Panc1 (cell line): ENCODE measurements around the gene WDR73. TPM values are rescaled to one million over a fixed set of nuclear protein-coding genes. Genes with fewer than 3 reads are reported as not detected.
A peak's percentile ranks its signal among the peaks of the same experiment; 100 is the strongest.

Experiments used
- ATAC-seq: fragments of 200-7000 bp; cut with Tn5 transposase; 2 replicates; pipeline ENCODE4 v1.9.1; 2020; ENCODE audit warnings: mild to moderate bottlenecking, moderate library complexity
- BruUV-seq: library from RNA; stranded (reverse); fragments of 400-500 nt; replicated peaks from 2 replicates; lab custom pipeline; 2021; lab: Mats Ljungman, UMichigan
- CTCF ChIA-PET: fragments of 300-600 bp; sonication (Branson Sonifier 250); formaldehyde crosslinking; loops from one replicate; lab custom pipeline; 2022; ENCODE audit warnings: antibody characterized with exemption; lab: Charles Lee
- POLR2A ChIA-PET: fragments of 300-600 bp; sonication (Branson Sonifier 250); formaldehyde crosslinking; loops from one replicate; lab custom pipeline; 2022; ENCODE audit warnings: antibody characterized with exemption; lab: Charles Lee
- DNase-seq: peaks from one replicate; pipeline ENCODE4 v3.0.0-alpha.2; 2010; ENCODE audit warnings: low read depth, low spot score
- H3K27ac ChIP-seq: 2 replicates; pipeline ENCODE4 v1.5.1; 2011; ENCODE audit warnings: mild to moderate bottlenecking, low read length, inconsistent platforms
- H3K27me3 ChIP-seq: fragments of 200-500 bp; sonication (Bioruptor generic); 2 replicates; pipeline ENCODE4 v1.6.0; 2014; ENCODE audit warnings: low read length, inconsistent platforms; ENCODE audit not compliant: control insufficient read depth, insufficient read depth
- H3K36me3 ChIP-seq: fragments of 200-500 bp; sonication (Bioruptor generic); 2 replicates; pipeline ENCODE4 v1.5.1; 2014; ENCODE audit warnings: inconsistent platforms, mild to moderate bottlenecking, low read length, moderate library complexity; ENCODE audit not compliant: control insufficient read depth, insufficient read depth
- H3K4me1 ChIP-seq: 2 replicates; pipeline ENCODE4 v1.5.1; 2011; ENCODE audit warnings: inconsistent platforms, mild to moderate bottlenecking, low read length, moderate library complexity; ENCODE audit not compliant: control insufficient read depth, insufficient read depth
- H3K4me3 ChIP-seq, 2 experiments: 2 replicates each; pipeline ENCODE4 v1.5.1; 2011 to 2012; ENCODE audit warnings: low read depth in 2 of 2, low read length in 2 of 2, mild to moderate bottlenecking in 2 of 2, inconsistent platforms in 1 of 2, moderate library complexity in 1 of 2
- H3K9me3 ChIP-seq: fragments of 200-500 bp; sonication (Bioruptor generic); 2 replicates; pipeline ENCODE4 v1.5.1; 2014; ENCODE audit warnings: low read depth, mild to moderate bottlenecking, inconsistent platforms, low read length, moderate library complexity; ENCODE audit not compliant: control insufficient read depth, insufficient read depth
- CTCF ChIP-seq: fragments of 450-650 bp; IDR thresholded peaks from 2 replicates; pipeline ENCODE4 v1.5.1; 2017; ENCODE audit warnings: mild to moderate bottlenecking
- POLR2AphosphoS5 ChIP-seq: IDR thresholded peaks from 2 replicates; pipeline ENCODE4 v1.6.1; 2012; ENCODE audit warnings: mild to moderate bottlenecking, low read depth, low read length, moderate library complexity
- REST ChIP-seq, 2 experiments: IDR thresholded peaks; 2 replicates each; pipeline ENCODE4 v1.6.1; 2011 to 2012; ENCODE audit warnings: low read depth in 2 of 2, control low read depth in 1 of 2, low read length in 1 of 2, mild to moderate bottlenecking in 1 of 2, moderate library complexity in 1 of 2; ENCODE audit not compliant: insufficient read depth in 1 of 2
- SIN3A ChIP-seq: IDR thresholded peaks from 2 replicates; pipeline ENCODE4 v1.6.1; 2012; ENCODE audit warnings: low read depth, mild to moderate bottlenecking, low read length, moderate library complexity, borderline replicate concordance; ENCODE audit not compliant: insufficient read depth
- TCF7L2 ChIP-seq: IDR thresholded peaks from 2 replicates; pipeline ENCODE4 v1.6.1; 2011; ENCODE audit warnings: mild to moderate bottlenecking, low read depth, low read length, inconsistent platforms
- in situ Hi-C: cut with HindIII; loops from 2 replicates; pipeline ENCODE4 v1.10.0; 2016; ENCODE audit warnings: low sequenced_read_pairs, low pct_unique_long_range_greater_than_20kb
- intact Hi-C: fragments of 100-400 bp; cut with micrococcal nuclease; formaldehyde crosslinking; loops from one replicate; pipeline ENCODE4 v1.10.0; 2022; ENCODE audit not compliant: unreplicated experiment
- total RNA-seq: library from RNA; stranded (reverse); gene quantifications from one replicate; pipeline ENCODE4 v1.2.1, GENCODE V29; 2021; ENCODE audit not compliant: unreplicated experiment

Gene WDR73
- total RNA-seq, 1 experiment from 2014 or later = 39.0 TPM

GRCh38 chr15:84624359-84624758 lies 29.7 kb downstream of the WDR73 start:
- Histone ChIP-seq H3K27me3 (no peaks in the 10 kb centered on the region), H3K36me3 (no peaks in the 10 kb centered on the region), H3K9me3 (peaks cover 34% of the 10 kb centered on the region; the same call in 1 of the 2 replicates), H3K4me1 (no peaks in the 10 kb centered on the region), H3K27ac (no peak overlapping the region), H3K4me3 (no peak overlapping the region)
- ATAC-seq (peak; percentile 36; the same call in 1 of the 2 replicates), DNase-seq (no peak)
- TF ChIP-seq TCF7L2 (no peak), SIN3A (no peak), POLR2AphosphoS5 (no peak), REST (IDR thresholded peaks at IDR 0.05; ENCODE audit: insufficient read depth in 1 of 2, low read depth in 2 of 2, low read length in 1 of 2) (no peak), CTCF (no peak)
- intact Hi-C loops = no loop called here
- no TSS peak for BruUV-seq
- in situ Hi-C loops = no loop called here
- CTCF ChIA-PET = no interaction called here
- POLR2A ChIA-PET = interaction anchor here (0.6 to 0.7 kb wide), 2 partner anchors 12 to 28 kb away, joined by 4 to 8 read pairs; no protein-coding TSS in a partner anchor

- H3K36me3 ChIP-seq = no peaks in the 10 kb centered on the region
- H3K27ac ChIP-seq = no peak overlapping the region
- intact Hi-C loops (no loop called here), in situ Hi-C loops (no loop called here)
- no TSS peak for BruUV-seq
- no peak for DNase-seq
- ChIA-PET CTCF (no interaction called here), POLR2A (interaction anchor here (0.6 kb wide), 1 partner anchor 9 kb away, joined by 3 read pairs; no protein-coding TSS in a partner anchor)
- no peak overlapping the region for H3K4me3 ChIP-seq
- TF ChIP-seq POLR2AphosphoS5 = no peak
- peaks cover 34% of the 10 kb centered on the region; the same call in 1 of the 2 replicates for H3K9me3 ChIP-seq
- H3K27me3 ChIP-seq = no peaks in the 10 kb centered on the region
- H3K4me1 ChIP-seq = no peaks in the 10 kb centered on the region
- no peak for ATAC-seq
Observed at GRCh38 chr15:84621358-84621979, 32.6 kb downstream of the WDR73 start.

GRCh38 chr15:84620626-84621025 lies 33.5 kb downstream of the WDR73 start:
- in situ Hi-C loops = no loop called here
- ATAC-seq (no peak), DNase-seq (no peak)
- no peak overlapping the region for H3K4me3 ChIP-seq
- POLR2A ChIA-PET = no interaction called here
- no peaks in the 10 kb centered on the region for H3K36me3 ChIP-seq
- TF ChIP-seq REST (IDR thresholded peaks at IDR 0.05; ENCODE audit: insufficient read depth in 1 of 2, low read depth in 2 of 2, low read length in 1 of 2) (no peak), SIN3A (no peak), CTCF (no peak), POLR2AphosphoS5 (no peak), TCF7L2 (no peak)
- intact Hi-C loops = no loop called here
- no peaks in the 10 kb centered on the region for H3K4me1 ChIP-seq
- no peak overlapping the region for H3K27ac ChIP-seq
- BruUV-seq = TSS peak; percentile 52
- H3K27me3 ChIP-seq = no peaks in the 10 kb centered on the region
- CTCF ChIA-PET = no interaction called here
- H3K9me3 ChIP-seq = peaks cover 34% of the 10 kb centered on the region; the same call in 1 of the 2 replicates
